ENCODE results near the gene MYOM3. TPM values are rescaled to one million over a fixed set of nuclear protein-coding genes. Genes with fewer than 3 reads are reported as not detected.
A peak's percentile ranks its signal among the peaks of the same experiment; 100 is the strongest.

MYOM3 gene
- total RNA-seq, 1 donor from 2014 or later = 0.70 TPM

DNA sequence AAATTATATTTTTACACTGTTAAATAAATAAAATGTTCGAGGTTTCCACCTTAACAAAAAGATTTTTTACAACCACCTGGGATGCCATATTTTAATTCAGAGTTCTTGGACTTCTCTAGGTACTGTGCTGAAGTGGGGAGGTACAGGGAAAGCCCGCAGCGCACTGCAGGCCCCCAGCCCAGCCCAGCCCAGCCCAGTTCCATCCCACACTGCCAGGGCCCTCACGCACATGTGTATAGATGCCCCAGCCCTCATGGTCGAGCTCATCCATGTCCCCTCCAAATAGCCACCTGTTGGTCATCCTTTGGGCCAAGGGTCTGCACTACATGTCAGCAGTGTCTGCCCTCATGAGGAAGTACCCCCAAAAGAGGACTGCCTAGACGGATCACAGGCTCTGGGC is 11.7 kb upstream of the MYOM3 start:
- H3K4me1 Mint-ChIP-seq (ENCODE audit: low read depth) = peaks cover 25% of the 10 kb centered on the region
- H3K27me3 Mint-ChIP-seq (ENCODE audit: low read depth) = no peaks in the 10 kb centered on the region
- no peaks in the 10 kb centered on the region for H3K9me3 Mint-ChIP-seq (ENCODE audit: low read depth)
- no peak overlapping the region for H3K27ac Mint-ChIP-seq (ENCODE audit: unreplicated experiment)
- TF ChIP-seq, protein P1, sequence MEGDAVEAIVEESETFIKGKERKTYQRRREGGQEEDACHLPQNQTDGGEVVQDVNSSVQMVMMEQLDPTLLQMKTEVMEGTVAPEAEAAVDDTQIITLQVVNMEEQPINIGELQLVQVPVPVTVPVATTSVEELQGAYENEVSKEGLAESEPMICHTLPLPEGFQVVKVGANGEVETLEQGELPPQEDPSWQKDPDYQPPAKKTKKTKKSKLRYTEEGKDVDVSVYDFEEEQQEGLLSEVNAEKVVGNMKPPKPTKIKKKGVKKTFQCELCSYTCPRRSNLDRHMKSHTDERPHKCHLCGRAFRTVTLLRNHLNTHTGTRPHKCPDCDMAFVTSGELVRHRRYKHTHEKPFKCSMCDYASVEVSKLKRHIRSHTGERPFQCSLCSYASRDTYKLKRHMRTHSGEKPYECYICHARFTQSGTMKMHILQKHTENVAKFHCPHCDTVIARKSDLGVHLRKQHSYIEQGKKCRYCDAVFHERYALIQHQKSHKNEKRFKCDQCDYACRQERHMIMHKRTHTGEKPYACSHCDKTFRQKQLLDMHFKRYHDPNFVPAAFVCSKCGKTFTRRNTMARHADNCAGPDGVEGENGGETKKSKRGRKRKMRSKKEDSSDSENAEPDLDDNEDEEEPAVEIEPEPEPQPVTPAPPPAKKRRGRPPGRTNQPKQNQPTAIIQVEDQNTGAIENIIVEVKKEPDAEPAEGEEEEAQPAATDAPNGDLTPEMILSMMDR (IDR thresholded peaks at IDR 0.05) = no peak
- no peak overlapping the region for H3K4me3 Mint-ChIP-seq (ENCODE audit: unreplicated experiment)
- DNase-seq (ENCODE audit: low spot score) = no peak
- H3K36me3 Mint-ChIP-seq (ENCODE audit: low read depth) = no peaks in the 10 kb centered on the region

DNA sequence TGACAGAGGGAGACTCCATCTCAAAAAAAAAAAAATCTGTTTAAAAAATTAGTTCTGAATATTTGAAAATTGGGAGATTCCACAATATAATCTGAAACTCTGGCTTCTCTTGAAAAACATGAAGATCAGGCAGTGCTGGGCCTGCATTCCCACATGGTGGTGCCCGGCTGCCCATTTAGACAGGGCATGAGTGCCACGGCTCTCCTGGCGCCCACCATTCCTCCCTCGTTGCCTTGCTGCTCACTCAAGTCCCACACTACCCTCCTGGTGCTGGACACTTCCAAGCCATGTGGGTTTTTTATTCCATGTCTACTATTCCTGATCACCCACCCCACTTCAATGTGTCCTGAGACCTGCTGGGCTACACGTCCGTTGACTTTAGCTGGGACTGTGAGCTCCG is 10.8 kb upstream of the MYOM3 start:
- DNase-seq (ENCODE audit: low spot score) = no peak
- Mint-ChIP-seq H3K27me3 (ENCODE audit: low read depth) (no peaks in the 10 kb centered on the region), H3K4me1 (ENCODE audit: low read depth) (peaks cover 33% of the 10 kb centered on the region), H3K36me3 (ENCODE audit: low read depth) (no peaks in the 10 kb centered on the region), H3K4me3 (ENCODE audit: unreplicated experiment) (no peak overlapping the region), H3K27ac (ENCODE audit: unreplicated experiment) (no peak overlapping the region), H3K9me3 (ENCODE audit: low read depth) (no peaks in the 10 kb centered on the region)
- TF ChIP-seq, protein P1 (IDR thresholded peaks at IDR 0.05) = no peak

GRCh38 chr1:24121406-24121805 is 9.5 kb upstream of the MYOM3 start:
- Mint-ChIP-seq H3K27ac (ENCODE audit: unreplicated experiment) (no peak overlapping the region), H3K27me3 (ENCODE audit: low read depth) (no peaks in the 10 kb centered on the region), H3K36me3 (ENCODE audit: low read depth) (no peaks in the 10 kb centered on the region), H3K4me3 (ENCODE audit: unreplicated experiment) (no peak overlapping the region), H3K4me1 (ENCODE audit: low read depth) (peaks cover 44% of the 10 kb centered on the region), H3K9me3 (ENCODE audit: low read depth) (no peaks in the 10 kb centered on the region)
- DNase-seq (ENCODE audit: low spot score) = no peak
- TF ChIP-seq, protein P1 (IDR thresholded peaks at IDR 0.05) = no peak

- H3K4me1 Mint-ChIP-seq (ENCODE audit: low read depth) = peaks cover 41% of the 10 kb centered on the region
- H3K4me3 Mint-ChIP-seq (ENCODE audit: unreplicated experiment) = no peak overlapping the region
- no peaks in the 10 kb centered on the region for H3K27me3 Mint-ChIP-seq (ENCODE audit: low read depth)
- no peaks in the 10 kb centered on the region for H3K36me3 Mint-ChIP-seq (ENCODE audit: low read depth)
- H3K9me3 Mint-ChIP-seq (ENCODE audit: low read depth) = no peaks in the 10 kb centered on the region
- no peak for DNase-seq (ENCODE audit: low spot score)
- TF ChIP-seq, protein P1 (IDR thresholded peaks at IDR 0.05) = no peak
- no peak overlapping the region for H3K27ac Mint-ChIP-seq (ENCODE audit: unreplicated experiment)
Measured at GRCh38 chr1:24120965-24121364, 9.0 kb upstream of the MYOM3 start.

DNA sequence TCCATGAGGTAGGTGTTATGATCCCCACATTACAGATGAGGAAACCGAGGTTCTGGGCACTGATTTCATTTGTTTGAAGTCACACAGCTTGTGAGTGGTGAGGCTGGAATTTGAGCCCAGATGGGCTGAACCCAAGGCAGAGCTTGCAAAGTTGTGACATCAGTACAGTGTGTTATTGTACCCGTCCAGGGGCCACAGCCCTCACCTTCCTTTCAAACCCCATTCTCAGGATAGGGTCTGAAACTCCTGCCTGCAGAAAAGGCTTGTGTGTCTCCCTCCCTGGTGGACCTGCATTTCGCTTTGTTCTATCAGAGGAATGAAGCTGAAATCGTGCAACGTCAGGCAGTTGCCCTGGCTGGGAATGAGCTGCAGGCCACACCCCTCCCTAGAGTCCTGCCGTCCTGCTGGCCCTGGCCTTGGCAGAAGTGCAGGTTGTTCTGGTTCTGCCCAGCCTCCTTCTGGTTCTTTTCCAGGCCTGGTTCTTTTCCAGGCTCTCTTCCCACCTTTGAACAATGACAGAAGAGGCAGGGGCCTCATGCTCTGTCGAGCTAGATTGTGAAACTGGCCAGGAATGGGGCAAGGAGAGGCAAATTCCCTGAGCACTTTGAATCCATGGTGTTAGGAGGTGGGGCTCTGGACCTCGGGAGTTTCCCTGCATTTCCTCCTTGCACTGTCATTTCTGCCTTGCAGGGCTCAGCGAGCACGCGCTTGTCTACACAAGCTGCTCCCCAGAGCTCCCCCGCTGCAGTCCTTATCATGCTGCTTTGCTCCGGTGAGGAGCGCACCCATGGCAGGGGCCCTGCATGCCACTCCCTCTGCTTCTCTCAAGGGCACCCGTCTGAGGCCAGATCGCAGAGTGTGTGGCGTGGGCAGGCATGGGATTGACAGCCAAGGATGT is 8.2 kb upstream of the MYOM3 start:
- TF ChIP-seq, protein P1 (IDR thresholded peaks at IDR 0.05) = no peak
- no peak for DNase-seq (ENCODE audit: low spot score)
- Mint-ChIP-seq H3K9me3 (ENCODE audit: low read depth) (no peaks in the 10 kb centered on the region), H3K4me1 (ENCODE audit: low read depth) (peaks cover 38% of the 10 kb centered on the region), H3K36me3 (ENCODE audit: low read depth) (no peaks in the 10 kb centered on the region), H3K27me3 (ENCODE audit: low read depth) (no peaks in the 10 kb centered on the region), H3K4me3 (ENCODE audit: unreplicated experiment) (no peak overlapping the region), H3K27ac (ENCODE audit: unreplicated experiment) (peak overlapping the region; percentile 65)
